PC-9 (cell line): ENCODE measurements around the gene MRPL55. TPM values are rescaled to one million over a fixed set of nuclear protein-coding genes. Genes with fewer than 3 reads are reported as not detected.
A peak's percentile ranks its signal among the peaks of the same experiment; 100 is the strongest.

Experiments used
- BruUV-seq: library from RNA; stranded (reverse); fragments of 400-500 nt; replicated peaks from 2 replicates; lab custom pipeline; 2021; lab: Mats Ljungman, UMichigan
- CTCF ChIA-PET: fragments of 300-600 bp; sonication (Branson Sonifier 250); formaldehyde crosslinking; loops from one replicate; lab custom pipeline; 2022; ENCODE audit warnings: antibody characterized with exemption; lab: Charles Lee
- POLR2A ChIA-PET: fragments of 300-600 bp; sonication (Branson Sonifier 250); formaldehyde crosslinking; loops from one replicate; lab custom pipeline; 2022; ENCODE audit warnings: antibody characterized with exemption; ENCODE audit not compliant: unreplicated experiment; lab: Charles Lee
- DNase-seq, 2 experiments: peaks; one replicate each; pipeline versions ENCODE4 v3.0.0 to v3.0.0-alpha.2; 2015 to 2022; ENCODE audit warnings: mixed read lengths in 1 of 2
- H2AFZ ChIP-seq: fragments of 200-600 bp; sonication (generic); 2 replicates; pipeline ENCODE4 v1.8.1; 2017; ENCODE audit warnings: antibody characterized with exemption
- H3F3A ChIP-seq: fragments of 200-600 bp; sonication (generic); 2 replicates; pipeline ENCODE4 v1.8.1; 2017; ENCODE audit warnings: antibody characterized with exemption, mild to moderate bottlenecking, low read depth; ENCODE audit not compliant: insufficient read depth
- H3K27ac ChIP-seq: fragments of 200-600 bp; sonication (generic); 2 replicates; pipeline ENCODE4 v1.6.1; 2016; ENCODE audit warnings: mixed run types
- H3K27me3 ChIP-seq: fragments of 200-600 bp; sonication (generic); 2 replicates; pipeline ENCODE4 v1.6.1; 2016; ENCODE audit warnings: low read depth, mixed run types; ENCODE audit not compliant: insufficient read depth
- H3K36me3 ChIP-seq: fragments of 200-600 bp; sonication (generic); 2 replicates; pipeline ENCODE4 v1.6.1; 2016; ENCODE audit warnings: low read depth, mixed run types
- H3K4me1 ChIP-seq: fragments of 200-600 bp; sonication (generic); replicated peaks from 2 replicates; pipeline ENCODE4 v1.6.1; 2016; ENCODE audit warnings: mixed run types; ENCODE audit not compliant: insufficient read depth
- H3K4me2 ChIP-seq: fragments of 200-600 bp; sonication (generic); 2 replicates; pipeline ENCODE4 v1.6.1; 2017; ENCODE audit warnings: mixed run types
- H3K4me3 ChIP-seq: fragments of 200-600 bp; sonication (generic); 2 replicates; pipeline ENCODE4 v1.6.1; 2016; ENCODE audit warnings: mixed run types
- H3K79me2 ChIP-seq: fragments of 200-600 bp; sonication (generic); 2 replicates; pipeline ENCODE4 v1.6.1; 2017; ENCODE audit warnings: low read depth, mixed run types
- H3K9me2 ChIP-seq: fragments of 200-600 bp; sonication (generic); 2 replicates; pipeline ENCODE4 v1.8.1; 2017; ENCODE audit warnings: mild to moderate bottlenecking; ENCODE audit not compliant: insufficient read depth
- H3K9me3 ChIP-seq: fragments of 200-600 bp; sonication (generic); 2 replicates; pipeline ENCODE4 v1.8.1; 2016; ENCODE audit warnings: low read depth; ENCODE audit not compliant: insufficient read depth
- H4K20me1 ChIP-seq: fragments of 200-600 bp; sonication (generic); 2 replicates; pipeline ENCODE4 v1.8.1; 2017; ENCODE audit not compliant: insufficient read depth
- EZH2 ChIP-seq: fragments of 200-600 bp; sonication (generic); IDR thresholded peaks from 2 replicates; pipeline ENCODE4 v1.8.0; 2017; ENCODE audit warnings: antibody characterized with exemption, low read depth
- intact Hi-C: fragments of 100-400 bp; cut with micrococcal nuclease; formaldehyde crosslinking; loops from one replicate; pipeline ENCODE4 v1.10.0; 2022; ENCODE audit not compliant: unreplicated experiment
- total RNA-seq: library from RNA; stranded (reverse); gene quantifications from 2 replicates; pipeline ENCODE4 v1.2.3, GENCODE V29; 2021
- TF ChIP-seq, protein P1 (sequence below): fragments of 200-600 bp; sonication (generic); conservative IDR thresholded peaks from 2 replicates; pipeline ENCODE4 v1.6.1; 2017; ENCODE audit warnings: mixed run types, antibody characterized with exemption, mild to moderate bottlenecking, moderate library complexity

Gene MRPL55
- total RNA-seq, 1 experiment from 2014 or later = 81.0 TPM

DNA sequence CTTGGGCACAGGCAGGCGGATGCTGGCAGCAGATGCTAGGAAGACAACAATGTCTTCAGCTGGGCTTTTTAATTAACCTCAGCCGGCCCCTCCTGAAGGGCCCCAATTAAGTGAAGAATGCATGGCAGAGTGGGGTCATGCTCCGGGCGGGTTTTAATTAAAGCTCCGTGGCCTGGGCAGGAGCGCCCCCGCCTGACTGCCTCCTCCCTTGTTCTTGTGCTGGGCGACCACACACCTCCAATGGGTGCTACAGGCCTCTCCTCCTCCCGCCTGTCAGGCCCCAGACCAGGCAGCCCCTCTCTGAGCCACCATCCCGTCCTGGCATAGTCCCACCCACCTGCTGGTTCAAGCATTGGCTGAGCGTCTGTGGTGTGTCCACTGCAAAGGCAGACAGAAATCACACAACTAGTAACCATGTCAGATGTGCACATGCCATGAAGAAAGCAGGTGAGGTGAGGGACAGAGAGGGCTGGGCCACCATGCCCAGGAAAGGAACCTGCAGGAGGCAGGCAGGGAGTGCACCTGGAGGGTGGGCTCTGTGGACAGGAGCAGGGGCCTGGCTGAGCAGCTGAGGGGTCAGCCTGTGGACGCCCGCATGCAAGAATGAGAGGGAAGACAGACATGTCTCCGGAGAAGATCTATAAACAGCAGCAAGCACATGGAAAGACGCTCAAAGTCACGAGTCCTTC lies 35.1 kb downstream of the MRPL55 start:
- H2AFZ ChIP-seq = no peak overlapping the region
- DNase-seq = no peak
- peaks cover 11% of the 10 kb centered on the region; the same call in 1 of the 2 replicates for H3F3A ChIP-seq

DNA sequence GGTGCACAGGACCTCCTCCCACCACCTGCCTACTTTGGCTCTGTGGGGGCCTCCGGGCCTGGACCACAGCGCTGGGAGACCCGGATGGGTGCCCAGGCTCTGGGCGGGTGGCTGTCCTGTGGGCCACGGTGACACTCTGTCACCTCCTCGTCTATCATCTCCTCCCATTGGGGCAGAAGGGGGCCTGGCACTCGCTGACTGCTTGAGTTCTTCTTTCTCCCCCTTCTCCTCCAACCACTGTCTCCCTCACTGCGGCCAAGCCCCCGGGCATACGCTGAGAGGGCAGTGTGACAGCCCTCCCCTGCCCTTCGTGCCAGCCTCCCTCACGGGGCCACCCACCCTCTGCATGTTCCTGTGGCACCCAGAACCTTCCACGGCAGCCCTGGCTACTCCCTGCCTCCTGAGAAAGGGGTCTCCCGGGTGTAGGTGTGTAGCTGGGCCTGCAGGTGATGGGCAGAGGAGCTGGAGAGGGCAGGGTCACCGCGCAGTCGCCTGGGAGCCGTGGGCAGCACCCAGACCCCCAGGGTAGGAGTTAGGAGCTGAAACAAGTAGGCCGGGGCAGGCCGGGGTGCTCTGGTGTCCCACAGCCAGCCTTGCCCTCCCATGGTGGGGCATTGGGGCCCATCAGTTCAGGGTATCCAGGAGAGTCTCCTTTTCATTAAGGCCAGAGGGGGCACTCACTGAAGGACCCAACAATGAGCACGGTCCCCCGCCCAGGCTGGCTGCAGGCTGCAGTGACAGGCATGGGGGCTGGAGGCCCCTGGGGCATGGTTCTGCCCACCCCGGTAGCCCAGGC lies 35.8 kb downstream of the MRPL55 start:
- no peak for TF ChIP-seq EZH2
- TF ChIP-seq, protein P1, sequence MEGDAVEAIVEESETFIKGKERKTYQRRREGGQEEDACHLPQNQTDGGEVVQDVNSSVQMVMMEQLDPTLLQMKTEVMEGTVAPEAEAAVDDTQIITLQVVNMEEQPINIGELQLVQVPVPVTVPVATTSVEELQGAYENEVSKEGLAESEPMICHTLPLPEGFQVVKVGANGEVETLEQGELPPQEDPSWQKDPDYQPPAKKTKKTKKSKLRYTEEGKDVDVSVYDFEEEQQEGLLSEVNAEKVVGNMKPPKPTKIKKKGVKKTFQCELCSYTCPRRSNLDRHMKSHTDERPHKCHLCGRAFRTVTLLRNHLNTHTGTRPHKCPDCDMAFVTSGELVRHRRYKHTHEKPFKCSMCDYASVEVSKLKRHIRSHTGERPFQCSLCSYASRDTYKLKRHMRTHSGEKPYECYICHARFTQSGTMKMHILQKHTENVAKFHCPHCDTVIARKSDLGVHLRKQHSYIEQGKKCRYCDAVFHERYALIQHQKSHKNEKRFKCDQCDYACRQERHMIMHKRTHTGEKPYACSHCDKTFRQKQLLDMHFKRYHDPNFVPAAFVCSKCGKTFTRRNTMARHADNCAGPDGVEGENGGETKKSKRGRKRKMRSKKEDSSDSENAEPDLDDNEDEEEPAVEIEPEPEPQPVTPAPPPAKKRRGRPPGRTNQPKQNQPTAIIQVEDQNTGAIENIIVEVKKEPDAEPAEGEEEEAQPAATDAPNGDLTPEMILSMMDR = no peak
- POLR2A ChIA-PET = no interaction called here
- H3K36me3 ChIP-seq = no peaks in the 10 kb centered on the region
- H3F3A ChIP-seq = 0 out of 2 replicates have a peak, but pooled peaks cover 6% of the 10 kb centered on the region
- no TSS peak for BruUV-seq
- no peak overlapping the region for H3K27ac ChIP-seq
- H3K4me1 ChIP-seq = no peaks in the 10 kb centered on the region
- peak in 1 of 2 experiments; percentile 21 for DNase-seq
- no peak overlapping the region for H3K4me2 ChIP-seq
- no peaks in the 10 kb centered on the region for H3K79me2 ChIP-seq
- intact Hi-C loops = no loop called here
- CTCF ChIA-PET = interaction anchor here (1.2 kb wide), 1 partner anchor 74 kb away, joined by 4 read pairs; no protein-coding TSS in a partner anchor
- no peak overlapping the region for H3K4me3 ChIP-seq
- no peaks in the 10 kb centered on the region for H3K27me3 ChIP-seq
- H2AFZ ChIP-seq = no peak overlapping the region
- H4K20me1 ChIP-seq = peaks cover 6% of the 10 kb centered on the region
- no peaks in the 10 kb centered on the region for H3K9me2 ChIP-seq
- H3K9me3 ChIP-seq = no peaks in the 10 kb centered on the region

More for the DNA sequence above, 35.1 kb downstream of the MRPL55 start:
- Histone ChIP-seq H4K20me1 (peaks cover 10% of the 10 kb centered on the region), H3K9me2 (no peaks in the 10 kb centered on the region), H3K4me1 (no peaks in the 10 kb centered on the region), H3K9me3 (no peaks in the 10 kb centered on the region), H3K27me3 (no peaks in the 10 kb centered on the region), H3K79me2 (no peaks in the 10 kb centered on the region), H3K4me2 (no peak overlapping the region), H3K27ac (no peak overlapping the region), H3K36me3 (no peaks in the 10 kb centered on the region), H3K4me3 (no peak overlapping the region)
- ChIA-PET POLR2A (no interaction called here), CTCF (interaction anchor here (1.2 kb wide), 1 partner anchor 74 kb away, joined by 4 read pairs; no protein-coding TSS in a partner anchor)
- intact Hi-C loops = no loop called here
- BruUV-seq = no TSS peak
- TF ChIP-seq EZH2 = no peak
- TF ChIP-seq, protein P1 = 0 out of 2 replicates have a peak, but pooled peaks have one; percentile 30

DNA sequence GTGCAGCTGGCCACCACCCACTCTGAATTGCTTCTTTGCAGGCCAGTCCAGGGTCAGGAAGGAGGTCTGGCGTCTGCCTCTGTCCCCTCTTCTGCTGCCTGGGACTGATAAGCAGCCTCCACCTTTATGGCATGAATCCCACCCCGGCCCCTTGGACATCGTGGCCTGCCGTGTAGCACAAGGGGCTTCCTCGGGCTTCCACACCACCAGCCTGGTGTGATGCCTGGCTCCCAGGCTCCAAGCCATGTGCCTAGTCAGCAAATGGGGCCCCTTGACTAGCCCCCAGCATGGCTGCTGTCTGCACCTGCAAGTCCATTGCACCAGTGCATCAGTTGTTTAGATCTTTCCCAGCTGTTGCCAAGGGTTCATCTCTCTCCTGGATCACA lies 36.4 kb downstream of the MRPL55 start:
- H3K4me3 ChIP-seq = no peak overlapping the region
- intact Hi-C loops = no loop called here
- no peaks in the 10 kb centered on the region for H3K27me3 ChIP-seq
- H3K9me3 ChIP-seq = no peaks in the 10 kb centered on the region
- no peak for TF ChIP-seq EZH2
- TF ChIP-seq, protein P1 = no peak
- no peak overlapping the region for H3K27ac ChIP-seq
- DNase-seq = no peak
- H3K79me2 ChIP-seq = no peaks in the 10 kb centered on the region
- H2AFZ ChIP-seq = no peak overlapping the region
- POLR2A ChIA-PET = no interaction called here
- 0 out of 2 replicates have a peak, but pooled peaks cover 6% of the 10 kb centered on the region for H3F3A ChIP-seq
- H3K4me2 ChIP-seq = no peak overlapping the region
- H4K20me1 ChIP-seq = peaks cover 6% of the 10 kb centered on the region
- BruUV-seq = no TSS peak
- no peaks in the 10 kb centered on the region for H3K9me2 ChIP-seq
- H3K4me1 ChIP-seq = no peaks in the 10 kb centered on the region
- CTCF ChIA-PET = no interaction called here
- H3K36me3 ChIP-seq = no peaks in the 10 kb centered on the region
